HS-5 (cell line): ENCODE data around the gene LSM10.
A peak's percentile ranks its signal among the peaks of the same experiment; 100 is the strongest.

Experiments
- DNase-seq: peaks from one replicate; pipeline ENCODE4 v3.0.0-alpha.2; 2012; ENCODE audit warnings: low read depth

LSM10 gene

GRCh38 chr1:36351227-36351977 lies 46.3 kb downstream of the LSM10 start:
- DNase-seq, result peak; percentile 80

- DNase-seq, result peak; percentile 73
Observed at GRCh38 chr1:36350659-36351226, 47.0 kb downstream of the LSM10 start.

GRCh38 chr1:36349839-36350238 lies 47.9 kb downstream of the LSM10 start:
- no peak for DNase-seq

- DNase-seq, result no peak
Observed at GRCh38 chr1:36349241-36349671, 48.5 kb downstream of the LSM10 start.

- no peak for DNase-seq
Observed at GRCh38 chr1:36346741-36347370, 50.9 kb downstream of the LSM10 start.

GRCh38 chr1:36345353-36345752 lies 52.4 kb downstream of the LSM10 start:
- no peak for DNase-seq

- no peak for DNase-seq
Observed at GRCh38 chr1:36344395-36344680, 53.4 kb downstream of the LSM10 start.

GRCh38 chr1:36343651-36344394 lies 53.9 kb downstream of the LSM10 start:
- no peak for DNase-seq
